Epithelial cell of esophagus (primary cell): ENCODE results near the gene AEBP1.

ENCODE experiments used
- DNase-seq: peaks from one replicate; pipeline ENCODE4 v3.0.0; 2010; ENCODE audit warnings: low read depth
- H3K4me3 ChIP-seq: 2 replicates; pipeline ENCODE4 v1.5.1; 2011; ENCODE audit warnings: mild to moderate bottlenecking, low read length, control low read depth
- CTCF ChIP-seq: IDR thresholded peaks from 2 replicates; pipeline ENCODE4 v1.5.1; 2011; ENCODE audit warnings: low read depth, mild to moderate bottlenecking, low read length, control low read depth, inconsistent platforms; ENCODE audit not compliant: insufficient read depth; ENCODE audit errors: missing control alignments

Gene AEBP1

GRCh38 chr7:44132039-44132438 lies 27.9 kb downstream of the AEBP1 start:
- H3K4me3 ChIP-seq, result no peak overlapping the region
- DNase-seq, result no peak
- no peak for TF ChIP-seq CTCF

DNA sequence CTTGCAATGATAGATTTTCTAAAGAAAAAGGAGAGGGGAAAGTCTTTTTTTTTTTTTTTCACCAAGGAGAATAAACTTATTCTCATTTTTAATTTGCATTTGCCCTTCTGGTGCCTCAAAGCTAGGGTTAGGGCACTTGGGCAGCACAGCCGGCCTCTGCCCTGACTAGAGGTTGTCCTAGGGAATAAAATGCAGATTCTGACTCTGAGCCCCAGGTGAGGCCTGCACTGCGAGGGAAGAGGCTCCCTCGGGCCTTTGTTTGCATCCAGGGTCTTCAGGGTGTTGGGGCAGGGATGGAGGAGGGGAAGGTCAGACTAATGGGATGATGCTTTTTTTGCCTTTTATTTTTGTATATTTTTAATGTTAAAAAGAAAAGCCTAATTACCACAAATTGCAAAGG lies 29.1 kb downstream of the AEBP1 start:
- no peak for DNase-seq
- no peak overlapping the region for H3K4me3 ChIP-seq
- no peak for TF ChIP-seq CTCF

- peak; percentile 60 for DNase-seq
- no peak for TF ChIP-seq CTCF
- no peak overlapping the region for H3K4me3 ChIP-seq
These were observed 30.9 kb downstream of the AEBP1 start for GRCh38 chr7:44134943-44135628.

DNA sequence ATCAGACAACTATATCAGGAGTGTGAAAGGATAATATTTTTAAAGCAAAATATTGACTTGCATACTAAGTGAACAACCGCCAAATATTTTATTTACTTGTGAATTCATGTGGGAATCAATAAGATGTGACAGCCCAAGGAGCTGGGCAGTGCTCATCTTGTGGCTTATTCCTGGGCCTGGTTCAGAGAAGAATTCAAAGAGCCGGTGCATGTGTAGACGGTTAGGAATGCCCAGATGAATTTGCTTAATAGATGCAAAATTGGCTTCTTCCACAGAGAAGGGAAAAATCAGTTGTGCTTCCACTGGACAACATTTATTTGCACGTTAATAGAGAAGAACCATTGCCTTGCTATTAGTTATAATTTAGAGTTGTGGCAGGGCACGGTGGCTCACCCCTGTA lies 32.6 kb downstream of the AEBP1 start:
- no peak for TF ChIP-seq CTCF
- no peak overlapping the region for H3K4me3 ChIP-seq
- DNase-seq, result no peak

DNA sequence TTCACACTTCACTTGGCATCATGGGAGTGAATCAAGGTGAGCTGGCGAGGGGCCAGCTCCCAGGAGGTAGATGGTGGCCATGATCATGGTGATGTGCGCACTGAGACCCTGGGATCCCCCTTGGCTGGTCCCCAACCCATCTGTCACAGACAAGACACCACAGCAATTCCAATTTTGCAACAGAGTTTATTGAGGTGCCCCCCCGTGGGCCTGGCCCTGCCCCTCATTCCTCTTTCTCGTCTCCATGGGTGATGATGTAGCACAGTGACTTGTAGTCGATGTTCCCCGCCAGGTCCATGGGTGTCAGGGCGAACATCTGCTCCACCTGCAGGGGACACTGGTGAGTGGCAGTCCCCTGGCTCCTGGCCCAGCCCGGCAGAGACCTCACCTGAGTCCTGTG lies 34.6 kb downstream of the AEBP1 start:
- no peak for DNase-seq
- no peak overlapping the region for H3K4me3 ChIP-seq
- TF ChIP-seq CTCF, result no peak

DNA sequence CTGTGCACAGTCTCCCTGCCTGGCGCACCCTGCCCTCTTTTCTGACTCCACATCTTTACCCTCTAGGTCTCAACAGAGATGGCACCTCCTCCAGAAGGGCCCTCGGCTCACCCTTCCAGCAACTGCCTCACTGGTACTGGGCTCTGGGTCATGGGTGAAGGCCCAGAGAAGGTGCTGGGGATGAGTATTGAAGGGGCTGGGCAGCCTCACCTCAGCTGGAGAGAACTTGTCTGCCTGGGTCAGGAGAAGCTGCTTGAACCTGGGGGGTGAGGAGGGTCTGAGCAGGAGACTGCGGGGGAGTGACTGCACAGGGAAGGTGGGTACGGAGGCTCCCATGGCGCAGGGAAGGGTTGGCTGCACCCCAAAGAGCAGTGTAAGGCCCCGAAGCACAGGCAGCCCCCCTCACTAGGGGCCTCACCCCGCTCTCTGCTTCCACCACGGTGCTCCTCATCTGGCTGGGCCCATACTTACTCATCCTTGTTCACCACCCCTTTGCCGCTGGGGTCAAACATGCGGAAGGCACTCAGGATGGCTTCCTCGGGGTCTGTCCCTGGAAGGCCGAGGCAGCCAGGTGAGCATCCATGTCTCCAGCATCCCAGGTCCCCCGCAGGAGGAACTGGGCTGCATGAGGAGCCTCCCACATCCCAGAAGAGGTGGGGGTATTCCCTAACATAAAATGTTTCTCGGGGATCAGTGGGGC lies 35.3 kb downstream of the AEBP1 start:
- DNase-seq, result no peak
- H3K4me3 ChIP-seq, result no peak overlapping the region
- no peak for TF ChIP-seq CTCF

GRCh38 chr7:44140341-44140740 lies 36.2 kb downstream of the AEBP1 start:
- H3K4me3 ChIP-seq, result no peak overlapping the region
- TF ChIP-seq CTCF, result no peak
- DNase-seq, result no peak
